Liver (tissue), 3 donors: ENCODE results near the gene NUDT8.
"Not testable (repeated sequence)": the region's sequence is repeated elsewhere in the genome, so short reads cannot be mapped to it uniquely, and the experiment has no call there.

Experiments used
- NR2F2 ChIP-seq: IDR thresholded peaks from 2 replicates; pipeline ENCODE4 v1.6.1; 2016; ENCODE audit warnings: antibody characterized with exemption
- TF ChIP-seq, protein P1 (sequence below): fragments of 150-350 bp; IDR thresholded peaks from 2 replicates; pipeline ENCODE4 v1.5.1; 2017; ENCODE audit warnings: improper control_type of control experiment, low read depth, low read length; ENCODE audit not compliant: missing input control
- donor health status: healthy.
- donor health status: healthy.

DNA sequence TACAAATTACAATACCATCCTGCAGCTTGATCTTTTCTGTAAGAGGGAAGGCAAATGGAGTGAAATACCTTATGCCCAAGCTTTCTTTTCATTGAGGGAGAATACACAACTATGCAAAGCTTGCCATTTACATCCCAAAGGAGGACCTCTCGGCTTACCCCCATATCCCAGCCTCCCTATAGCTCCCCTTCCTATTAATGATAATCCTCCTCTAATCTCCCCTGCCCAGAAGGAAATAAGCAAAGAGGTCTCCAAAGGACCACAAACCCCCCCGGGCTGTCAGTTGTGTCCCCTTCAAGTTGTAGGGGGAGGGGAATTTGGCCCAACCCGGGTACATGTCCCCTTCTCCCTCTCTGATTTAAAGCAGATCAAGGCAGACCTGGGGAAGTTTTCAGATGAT lies 7.8 kb downstream of the NUDT8 start:
- not testable (repeated sequence) for TF ChIP-seq NR2F2
- TF ChIP-seq, protein P1, sequence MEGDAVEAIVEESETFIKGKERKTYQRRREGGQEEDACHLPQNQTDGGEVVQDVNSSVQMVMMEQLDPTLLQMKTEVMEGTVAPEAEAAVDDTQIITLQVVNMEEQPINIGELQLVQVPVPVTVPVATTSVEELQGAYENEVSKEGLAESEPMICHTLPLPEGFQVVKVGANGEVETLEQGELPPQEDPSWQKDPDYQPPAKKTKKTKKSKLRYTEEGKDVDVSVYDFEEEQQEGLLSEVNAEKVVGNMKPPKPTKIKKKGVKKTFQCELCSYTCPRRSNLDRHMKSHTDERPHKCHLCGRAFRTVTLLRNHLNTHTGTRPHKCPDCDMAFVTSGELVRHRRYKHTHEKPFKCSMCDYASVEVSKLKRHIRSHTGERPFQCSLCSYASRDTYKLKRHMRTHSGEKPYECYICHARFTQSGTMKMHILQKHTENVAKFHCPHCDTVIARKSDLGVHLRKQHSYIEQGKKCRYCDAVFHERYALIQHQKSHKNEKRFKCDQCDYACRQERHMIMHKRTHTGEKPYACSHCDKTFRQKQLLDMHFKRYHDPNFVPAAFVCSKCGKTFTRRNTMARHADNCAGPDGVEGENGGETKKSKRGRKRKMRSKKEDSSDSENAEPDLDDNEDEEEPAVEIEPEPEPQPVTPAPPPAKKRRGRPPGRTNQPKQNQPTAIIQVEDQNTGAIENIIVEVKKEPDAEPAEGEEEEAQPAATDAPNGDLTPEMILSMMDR = not testable (repeated sequence)
